Fibroblast of lung (primary cell): ENCODE results near the gene SNRPA1. TPM values are rescaled to one million over a fixed set of nuclear protein-coding genes. Genes with fewer than 3 reads are reported as not detected.

Experiments
- DNase-seq, 2 donors: peaks; one replicate each; pipeline versions ENCODE4 v3.0.0 to v3.0.0-alpha.2; 2010; ENCODE audit warnings: low read depth in 2 of 2
- H2AFZ ChIP-seq: 2 replicates; pipeline ENCODE4 v1.5.1; 2012; ENCODE audit warnings: low read length, control low read depth, inconsistent platforms
- H3K27ac ChIP-seq: 2 replicates; pipeline ENCODE4 v1.5.1; 2011; ENCODE audit warnings: low read length, control low read depth; ENCODE audit not compliant: insufficient read depth
- H3K27me3 ChIP-seq: 2 replicates; pipeline ENCODE4 v1.5.1; 2011; ENCODE audit warnings: mild to moderate bottlenecking, low read length; ENCODE audit not compliant: control insufficient read depth, insufficient read depth
- H3K36me3 ChIP-seq: 2 replicates; pipeline ENCODE4 v1.5.1; 2011; ENCODE audit warnings: low read length; ENCODE audit not compliant: control insufficient read depth, insufficient read depth
- H3K4me1 ChIP-seq: 2 replicates; pipeline ENCODE4 v1.5.1; 2011; ENCODE audit warnings: low read length; ENCODE audit not compliant: control insufficient read depth, insufficient read depth; ENCODE audit errors: extremely low read depth
- H3K4me2 ChIP-seq: 2 replicates; pipeline ENCODE4 v1.5.1; 2011; ENCODE audit warnings: low read length, control low read depth; ENCODE audit not compliant: insufficient read depth; ENCODE audit errors: extremely low read depth
- H3K4me3 ChIP-seq, 4 experiments: fragments of 200-600 bp in 1 of 4; sonication (generic) in 1 of 4; replicated peaks in 1 of 4; 2 replicates each; pipeline ENCODE4 v1.5.1; 2011 to 2016; ENCODE audit warnings: low read length in 4 of 4, low read depth in 3 of 4, mild to moderate bottlenecking in 3 of 4, control low read depth in 2 of 4, inconsistent platforms in 1 of 4, mixed read lengths in 1 of 4; ENCODE audit not compliant: insufficient read depth in 1 of 4; ENCODE audit errors: control extremely low read depth in 1 of 4
- H3K79me2 ChIP-seq: 2 replicates; pipeline ENCODE4 v1.5.1; 2012; ENCODE audit warnings: mild to moderate bottlenecking, low read length, inconsistent platforms; ENCODE audit not compliant: control insufficient read depth, insufficient read depth
- H3K9ac ChIP-seq: 2 replicates; pipeline ENCODE4 v1.5.1; 2011; ENCODE audit warnings: mild to moderate bottlenecking, low read length, control low read depth; ENCODE audit not compliant: insufficient read depth
- H3K9me3 ChIP-seq: 2 replicates; pipeline ENCODE4 v1.5.1; 2012; ENCODE audit warnings: low read depth, low read length; ENCODE audit not compliant: control insufficient read depth, insufficient read depth
- H4K20me1 ChIP-seq: 2 replicates; pipeline ENCODE4 v1.5.1; 2011; ENCODE audit warnings: low read length; ENCODE audit not compliant: control insufficient read depth, insufficient read depth; ENCODE audit errors: extremely low read depth
- EZH2 ChIP-seq: IDR thresholded peaks from 2 replicates; pipeline ENCODE4 v1.5.1; 2012; ENCODE audit warnings: low read length, control low read depth, mild to moderate bottlenecking; ENCODE audit errors: missing control alignments
- polyA plus RNA-seq, 2 donors: library from polyadenylated mRNA; depleted of rRNA in 1 of 2; stranded (reverse) in 1 of 2; unstranded in 1 of 2; fragments of >200 nt; gene quantifications; 2 replicates each; pipeline ENCODE4 v1.2.1, GENCODE V29; 2011 to 2012; ENCODE audit warnings: missing spikeins in 1 of 2
- total RNA-seq: library from RNA; depleted of rRNA; stranded (reverse); fragments of >200 nt; gene quantifications from 2 replicates; pipeline ENCODE4 v1.2.1, GENCODE V29; 2014
- TF ChIP-seq, protein P1 (sequence below), 2 donors: IDR thresholded peaks in 1 of 2; conservative IDR thresholded peaks in 1 of 2; 1 replicate in 1 of 2; 2 replicates in 1 of 2; pipeline ENCODE4 v1.5.1; 2011 to 2012; ENCODE audit warnings: low read length in 2 of 2, control low read depth in 1 of 2, inconsistent platforms in 1 of 2, low read depth in 1 of 2, mild to moderate bottlenecking in 1 of 2

Gene SNRPA1
- total and polyA plus RNA-seq, 2 donors (not counting 1 experiment from before 2014, with no cell fraction given): 12.9 to 90.3 TPM

DNA sequence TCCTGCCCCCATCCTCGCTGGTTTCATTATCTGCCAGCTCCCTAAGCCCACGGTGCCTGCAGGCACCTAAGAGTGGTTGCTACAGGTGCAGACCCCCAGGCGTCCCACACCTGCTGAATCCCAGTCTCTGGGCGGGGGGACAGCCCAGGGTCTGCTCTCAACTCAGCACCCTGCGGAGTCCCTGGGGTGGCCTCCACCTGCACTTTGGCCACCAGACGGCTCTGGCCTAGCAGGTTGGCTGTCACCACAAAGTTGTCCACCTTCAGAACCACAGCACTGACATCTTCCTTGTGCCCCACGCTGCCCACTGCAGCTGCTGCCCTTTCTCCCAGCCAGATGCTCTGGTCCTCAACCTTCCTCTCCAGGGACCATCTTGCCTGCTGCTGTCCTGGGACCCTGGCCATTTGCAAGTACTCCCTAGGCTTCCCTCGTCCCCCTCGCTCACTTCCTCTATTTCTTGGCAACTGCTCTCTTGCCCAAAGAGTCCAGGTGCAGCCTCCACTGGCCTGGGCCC lies 34.9 kb upstream of the SNRPA1 start:
- no peaks in the 10 kb centered on the region for H3K9me3 ChIP-seq
- no peak for DNase-seq
- no peaks in the 10 kb centered on the region for H3K36me3 ChIP-seq

DNA sequence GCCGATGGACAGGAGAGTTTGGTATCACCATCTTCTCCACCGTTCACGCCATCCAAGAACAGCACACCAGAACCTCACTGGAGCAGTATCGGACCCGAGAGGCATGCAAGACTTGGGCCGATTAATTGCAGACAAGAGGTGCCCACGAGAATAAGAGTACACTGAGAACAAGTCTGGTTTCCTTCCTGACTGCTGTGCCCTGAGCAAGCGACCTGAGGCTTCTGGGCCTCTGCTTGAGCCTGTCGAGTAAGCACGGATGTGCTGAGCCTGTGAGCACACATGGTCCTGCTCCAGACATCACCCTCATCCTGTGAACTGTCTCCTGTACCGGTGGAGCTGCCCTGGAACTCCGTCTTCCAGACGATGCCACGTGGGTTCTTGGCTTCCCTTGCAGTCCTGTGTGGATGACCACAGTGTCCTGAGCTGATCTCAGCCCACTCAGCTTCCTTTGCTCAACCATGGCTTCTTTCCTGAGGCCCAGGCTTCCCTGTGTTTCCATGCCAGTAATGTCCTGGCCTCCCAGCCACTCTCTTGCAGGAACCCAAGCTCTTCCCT lies 34.3 kb upstream of the SNRPA1 start:
- Histone ChIP-seq H3K9me3 (no peaks in the 10 kb centered on the region), H3K9ac (no peak overlapping the region), H3K4me1 (no peaks in the 10 kb centered on the region)

More for the DNA sequence above, 34.9 kb upstream of the SNRPA1 start:
- Histone ChIP-seq H3K79me2 (no peaks in the 10 kb centered on the region), H3K4me2 (no peak overlapping the region), H3K9ac (no peak overlapping the region), H3K4me3 (no peak overlapping the region), H2AFZ (no peak overlapping the region), H3K27me3 (peaks cover 11% of the 10 kb centered on the region), H3K4me1 (no peaks in the 10 kb centered on the region), H3K27ac (no peak overlapping the region), H4K20me1 (no peaks in the 10 kb centered on the region)
- TF ChIP-seq EZH2: no peak
- TF ChIP-seq, protein P1, sequence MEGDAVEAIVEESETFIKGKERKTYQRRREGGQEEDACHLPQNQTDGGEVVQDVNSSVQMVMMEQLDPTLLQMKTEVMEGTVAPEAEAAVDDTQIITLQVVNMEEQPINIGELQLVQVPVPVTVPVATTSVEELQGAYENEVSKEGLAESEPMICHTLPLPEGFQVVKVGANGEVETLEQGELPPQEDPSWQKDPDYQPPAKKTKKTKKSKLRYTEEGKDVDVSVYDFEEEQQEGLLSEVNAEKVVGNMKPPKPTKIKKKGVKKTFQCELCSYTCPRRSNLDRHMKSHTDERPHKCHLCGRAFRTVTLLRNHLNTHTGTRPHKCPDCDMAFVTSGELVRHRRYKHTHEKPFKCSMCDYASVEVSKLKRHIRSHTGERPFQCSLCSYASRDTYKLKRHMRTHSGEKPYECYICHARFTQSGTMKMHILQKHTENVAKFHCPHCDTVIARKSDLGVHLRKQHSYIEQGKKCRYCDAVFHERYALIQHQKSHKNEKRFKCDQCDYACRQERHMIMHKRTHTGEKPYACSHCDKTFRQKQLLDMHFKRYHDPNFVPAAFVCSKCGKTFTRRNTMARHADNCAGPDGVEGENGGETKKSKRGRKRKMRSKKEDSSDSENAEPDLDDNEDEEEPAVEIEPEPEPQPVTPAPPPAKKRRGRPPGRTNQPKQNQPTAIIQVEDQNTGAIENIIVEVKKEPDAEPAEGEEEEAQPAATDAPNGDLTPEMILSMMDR (conservative IDR thresholded peaks at IDR 0.05 in 1 of 2, IDR thresholded peaks at IDR 0.05 in 1 of 2; ENCODE audit: low read depth in 1 of 2, low read length in 2 of 2): no peak

DNA sequence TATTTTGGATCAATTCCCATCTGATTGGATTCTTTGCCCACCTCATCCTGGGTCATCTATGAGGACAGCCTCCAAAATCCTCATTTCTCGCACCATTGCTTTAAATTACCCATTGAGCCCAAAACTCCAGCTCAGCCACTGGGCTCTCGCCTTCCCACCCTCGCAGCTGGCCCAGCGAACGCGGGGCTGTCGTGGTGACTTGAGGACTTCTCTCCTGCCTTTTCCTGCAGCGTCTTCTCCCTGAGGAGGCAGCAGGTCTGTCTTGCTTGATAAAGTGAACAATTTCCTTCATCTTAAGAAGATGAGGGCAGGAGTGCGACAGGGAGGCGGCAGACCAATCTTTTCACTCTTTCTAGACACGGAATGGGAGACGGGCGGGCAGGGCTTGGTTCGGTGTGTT lies 33.0 kb upstream of the SNRPA1 start:
- Histone ChIP-seq H4K20me1 (no peaks in the 10 kb centered on the region), H3K79me2 (no peaks in the 10 kb centered on the region), H3K27ac (no peak overlapping the region), H3K4me3 (no peak overlapping the region), H3K4me1 (no peaks in the 10 kb centered on the region), H3K4me2 (no peak overlapping the region), H2AFZ (no peak overlapping the region), H3K9ac (no peak overlapping the region), H3K9me3 (no peaks in the 10 kb centered on the region), H3K27me3 (peaks cover 11% of the 10 kb centered on the region), H3K36me3 (no peaks in the 10 kb centered on the region)
- DNase-seq: no peak
- TF ChIP-seq, protein P1 (conservative IDR thresholded peaks at IDR 0.05 in 1 of 2, IDR thresholded peaks at IDR 0.05 in 1 of 2; ENCODE audit: low read depth in 1 of 2, low read length in 2 of 2): no peak
- no peak for TF ChIP-seq EZH2

More for the DNA sequence above, 34.3 kb upstream of the SNRPA1 start:
- no peak for DNase-seq
- TF ChIP-seq, protein P1 (conservative IDR thresholded peaks at IDR 0.05 in 1 of 2, IDR thresholded peaks at IDR 0.05 in 1 of 2; ENCODE audit: low read depth in 1 of 2, low read length in 2 of 2): no peak
- TF ChIP-seq EZH2: no peak
- Histone ChIP-seq H3K4me2 (no peak overlapping the region), H4K20me1 (no peaks in the 10 kb centered on the region), H3K79me2 (no peaks in the 10 kb centered on the region), H3K27ac (no peak overlapping the region), H2AFZ (no peak overlapping the region), H3K4me3 (no peak overlapping the region), H3K36me3 (no peaks in the 10 kb centered on the region), H3K27me3 (peaks cover 11% of the 10 kb centered on the region)
